Epidermal melanocyte (primary cell): ENCODE results near the gene ELF1.
"Not testable (repeated sequence)": the region's sequence is repeated elsewhere in the genome, so short reads cannot be mapped to it uniquely, and the experiment has no call there.

Source experiments
- DNase-seq: peaks from one replicate; pipeline ENCODE4 v3.0.0; 2011; ENCODE audit warnings: low spot score; ENCODE audit not compliant: insufficient read length

The ELF1 gene

DNA sequence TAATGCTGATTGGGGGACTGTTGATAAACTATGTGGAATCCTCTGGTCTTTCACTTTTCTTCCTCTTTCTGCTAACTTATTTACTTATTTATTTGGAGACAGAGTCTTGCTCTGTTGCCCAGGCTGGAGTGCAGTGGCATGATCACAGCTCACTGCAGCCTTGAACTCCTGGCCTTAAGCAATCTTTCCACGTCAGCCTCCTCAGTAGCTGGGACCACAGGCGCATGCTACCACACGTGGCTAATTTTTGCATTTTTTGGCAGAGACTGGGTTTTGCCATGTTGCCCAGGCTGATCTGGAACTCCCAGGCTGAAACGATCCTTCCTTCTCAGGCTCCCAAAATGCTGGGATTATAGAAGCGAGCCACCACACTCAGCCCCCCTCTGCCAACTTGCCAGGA, 77.5 kb downstream of the ELF1 start:
- DNase-seq, result no peak

DNA sequence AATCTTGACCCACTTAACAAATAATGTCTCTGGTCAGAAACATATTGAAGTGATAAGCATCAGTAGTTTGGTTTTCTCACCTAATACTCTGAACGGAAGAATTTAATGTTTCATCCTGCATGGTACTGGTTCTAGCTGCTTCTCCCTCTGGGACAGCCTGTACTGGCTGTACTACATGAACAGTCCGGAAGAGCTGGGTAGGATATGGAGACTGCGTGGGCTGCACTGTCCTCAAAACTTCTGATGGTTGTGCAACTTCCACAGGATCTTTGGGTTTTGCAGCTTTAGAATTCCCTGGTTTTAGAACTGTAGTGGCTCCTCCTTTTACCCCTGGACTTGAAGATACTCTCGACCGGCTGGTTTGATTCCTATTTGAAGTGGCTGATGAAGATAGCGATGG, 78.3 kb downstream of the ELF1 start:
- no peak for DNase-seq

DNA sequence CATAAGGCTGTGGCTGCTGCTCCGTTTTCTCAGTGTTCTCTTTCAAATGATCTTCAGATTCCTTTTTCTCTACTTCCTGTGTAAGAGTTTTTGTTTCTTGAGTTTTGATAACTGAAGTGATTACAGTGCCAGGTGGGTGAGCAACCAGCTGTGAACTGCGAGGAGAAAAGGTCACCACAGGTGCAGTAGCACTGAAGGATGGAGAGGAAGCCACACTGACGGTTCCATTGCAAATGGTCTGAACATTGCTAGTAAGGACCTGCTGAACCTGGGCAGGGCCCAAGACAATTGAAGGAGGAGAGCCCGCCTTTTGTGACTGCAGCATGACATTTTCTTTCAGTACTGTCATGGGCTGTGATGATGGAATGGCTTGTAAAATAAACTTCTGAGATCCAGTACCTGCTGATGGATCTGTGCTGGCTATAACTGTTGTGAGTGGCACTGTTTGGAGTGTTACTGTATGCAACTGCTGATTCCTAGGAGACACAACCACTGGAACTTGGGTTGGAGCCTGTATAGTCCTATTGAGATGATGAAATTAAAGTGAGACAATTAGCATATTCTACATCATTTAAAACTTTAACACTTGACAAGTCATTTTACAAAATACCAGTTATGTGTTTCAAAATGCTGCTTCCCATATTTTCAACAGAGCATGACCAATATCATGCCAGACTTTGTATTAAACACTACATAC, 85.5 kb downstream of the ELF1 start:
- DNase-seq, result no peak

DNA sequence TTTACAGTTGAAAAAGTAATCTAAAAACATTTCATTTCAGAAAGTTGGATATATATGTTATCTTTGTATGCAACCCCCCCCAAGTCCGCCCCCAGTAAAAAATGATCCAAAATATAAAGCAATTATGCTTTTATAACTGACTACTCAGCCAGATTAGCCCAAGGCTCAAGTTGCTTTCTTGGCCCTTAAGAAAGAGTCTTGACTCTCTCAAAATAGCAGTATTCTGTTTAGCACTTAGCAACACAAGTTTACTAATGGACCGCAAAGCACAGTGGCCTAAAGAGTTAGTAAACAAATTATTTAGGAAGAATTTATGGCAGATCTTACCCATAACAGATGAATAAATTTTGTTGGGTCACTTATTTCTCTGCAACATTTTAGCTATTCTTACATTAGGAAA, 86.9 kb downstream of the ELF1 start:
- DNase-seq, result no peak

DNA sequence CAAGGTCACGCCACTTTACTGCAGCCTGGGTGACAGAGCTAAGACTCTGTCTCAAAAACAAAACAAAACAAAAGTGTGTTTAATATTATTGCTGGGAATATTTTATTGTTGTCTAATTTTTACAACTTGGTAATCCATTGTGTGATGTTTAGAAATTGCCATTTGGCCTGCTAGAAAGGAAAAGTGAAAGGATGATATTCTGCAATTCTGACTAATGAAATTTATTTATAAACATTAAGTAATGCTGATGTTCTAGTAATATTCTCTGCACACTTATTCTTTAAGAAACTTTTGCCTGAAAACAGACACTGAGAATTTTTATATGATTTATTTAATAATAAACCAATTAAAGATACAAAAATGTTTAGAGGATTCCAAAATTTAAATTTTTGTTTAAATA, 87.4 kb downstream of the ELF1 start:
- DNase-seq, result no peak

DNA sequence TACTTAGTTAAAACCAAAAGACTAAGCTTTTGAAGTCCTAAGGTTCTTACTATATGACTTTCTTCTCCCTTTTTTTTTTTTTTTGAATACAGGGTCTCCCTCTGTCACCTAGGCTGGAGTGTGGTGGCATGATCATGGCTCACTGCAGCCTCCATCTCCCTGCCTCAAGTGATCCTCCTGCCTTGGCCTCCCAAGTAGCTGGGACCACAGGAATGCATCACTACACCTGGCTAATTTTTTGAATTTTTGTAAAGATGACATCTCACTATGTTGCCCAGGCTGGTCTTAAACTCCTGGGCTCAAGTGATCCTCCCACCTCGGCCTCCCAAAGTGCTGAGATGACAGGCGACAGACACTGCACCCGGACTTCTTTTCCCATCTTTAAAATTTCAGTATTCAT, 89.2 kb downstream of the ELF1 start:
- not testable (repeated sequence) for DNase-seq

DNA sequence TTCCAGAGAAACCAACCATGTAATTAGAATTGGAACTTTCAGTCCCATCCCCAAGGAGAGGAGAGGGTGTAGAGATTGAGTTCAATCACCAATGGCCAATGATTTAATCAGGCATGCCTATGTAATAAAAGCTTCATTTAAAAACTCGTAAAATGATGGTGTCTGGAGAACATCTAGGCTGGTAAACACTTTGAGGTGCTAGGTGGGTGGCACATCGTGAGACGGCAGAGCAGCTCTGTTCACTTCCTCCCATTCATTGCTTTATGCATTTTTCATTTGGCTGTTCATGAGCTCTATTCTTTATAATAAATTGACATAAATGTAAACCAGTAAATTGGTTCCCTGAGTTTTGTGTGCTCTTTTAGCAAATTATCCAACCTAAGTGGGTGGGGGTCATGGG, 90.1 kb downstream of the ELF1 start:
- DNase-seq, result no peak

DNA sequence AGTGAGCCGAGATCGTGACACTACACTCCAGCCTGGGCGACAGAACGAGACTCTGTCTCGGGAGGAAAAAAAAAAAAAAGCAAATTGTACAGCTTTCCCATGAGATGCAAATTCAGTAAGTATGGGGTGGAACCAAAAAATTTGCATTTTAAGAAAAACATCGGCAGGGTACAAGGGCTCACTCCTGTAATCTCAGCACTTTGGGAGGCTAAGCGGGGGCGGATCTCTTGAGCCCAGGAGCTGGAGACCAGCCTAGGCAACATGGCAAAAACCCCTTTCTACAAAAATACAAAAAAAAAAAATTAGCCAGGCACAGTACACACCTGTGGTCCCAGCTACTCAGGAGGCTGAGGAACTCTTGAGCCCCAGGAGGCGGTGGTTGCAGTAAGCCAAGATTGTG, 91.2 kb downstream of the ELF1 start:
- DNase-seq, result no peak

DNA sequence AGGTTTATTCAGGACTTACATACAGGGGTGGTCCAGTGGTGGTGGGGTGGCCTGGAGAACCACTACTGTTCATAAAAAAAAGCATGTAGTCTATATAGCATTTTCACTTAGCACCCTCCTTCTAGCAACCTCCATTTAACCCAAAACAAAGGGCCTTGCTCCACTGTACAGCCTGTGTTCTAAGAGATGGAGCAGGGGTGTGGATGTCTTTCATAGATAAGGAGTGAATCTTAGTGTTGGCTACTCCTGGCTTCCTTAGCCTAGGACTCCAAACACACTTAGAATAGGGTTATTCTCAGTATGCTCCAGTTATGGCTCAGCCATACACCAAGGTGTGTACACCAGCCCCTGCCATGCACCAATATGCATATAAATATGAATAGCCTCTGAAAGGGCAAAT, 95.2 kb downstream of the ELF1 start:
- no peak for DNase-seq

DNA sequence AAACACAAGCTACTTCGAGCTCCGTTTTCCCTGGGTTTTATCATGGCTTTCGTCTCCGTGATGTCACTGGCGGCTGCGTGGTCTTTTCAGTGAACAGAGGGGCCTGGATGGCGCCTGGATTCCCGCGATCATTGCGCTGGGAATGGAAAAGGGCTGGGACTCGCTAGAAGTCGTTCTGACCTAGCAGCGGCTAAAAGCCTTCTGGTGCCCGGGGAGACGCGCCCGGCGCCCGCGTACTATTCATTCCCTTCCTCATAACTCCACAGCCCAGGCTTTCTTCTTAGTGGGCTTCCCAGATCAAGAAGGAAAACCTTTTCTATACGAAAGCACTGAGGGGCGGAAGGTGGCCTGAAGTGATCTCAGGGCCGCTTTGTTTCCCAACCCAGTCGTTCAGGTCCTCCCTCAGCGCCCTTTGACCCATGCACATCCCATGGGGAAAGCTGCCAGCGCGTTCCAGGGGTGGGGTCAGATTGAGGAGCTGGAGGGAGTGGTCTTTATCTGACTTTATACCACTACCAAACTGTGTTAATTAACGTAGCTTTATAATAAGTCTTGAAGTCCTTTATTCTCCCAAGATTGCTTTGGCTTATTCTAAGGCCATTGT, 96.6 kb downstream of the ELF1 start:
- no peak for DNase-seq

DNA sequence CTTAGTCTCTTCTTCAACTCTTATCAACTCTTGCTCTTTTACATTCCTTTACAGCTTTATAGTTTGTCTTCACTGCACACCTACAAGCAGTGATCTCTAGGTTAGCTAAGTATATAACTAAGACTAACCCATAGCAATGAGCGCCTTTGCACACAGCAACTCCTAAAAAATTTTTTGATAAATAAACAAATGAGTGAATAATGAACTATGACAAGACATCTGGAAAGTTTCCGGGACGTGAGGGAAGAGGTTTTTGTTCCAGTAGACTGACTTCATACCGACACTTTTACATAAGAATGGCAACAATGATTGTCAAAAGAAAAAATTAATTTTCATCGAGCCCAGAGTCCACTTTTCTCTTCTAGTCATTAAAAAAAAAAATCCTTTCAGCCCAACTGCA, 98.3 kb downstream of the ELF1 start:
- no peak for DNase-seq

DNA sequence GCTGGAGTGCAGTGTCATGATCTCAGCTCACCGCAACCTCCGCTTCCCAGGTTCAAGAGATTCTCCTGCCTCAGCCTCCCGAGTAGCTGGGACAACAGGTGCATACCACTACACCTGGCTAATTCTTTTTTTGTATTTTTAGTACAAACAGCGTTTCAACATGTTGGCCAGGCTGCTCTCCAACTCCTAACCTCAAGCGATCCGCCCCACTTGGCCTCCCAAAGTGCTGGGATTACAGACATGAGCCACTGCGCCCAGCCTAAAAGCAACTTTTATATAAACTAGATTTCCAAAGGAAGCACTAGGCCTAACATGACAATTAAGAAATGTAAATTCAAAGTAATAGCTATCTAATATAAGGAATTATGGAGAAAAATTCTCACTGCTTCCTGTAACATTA, 99.2 kb downstream of the ELF1 start:
- not testable (repeated sequence) for DNase-seq

DNA sequence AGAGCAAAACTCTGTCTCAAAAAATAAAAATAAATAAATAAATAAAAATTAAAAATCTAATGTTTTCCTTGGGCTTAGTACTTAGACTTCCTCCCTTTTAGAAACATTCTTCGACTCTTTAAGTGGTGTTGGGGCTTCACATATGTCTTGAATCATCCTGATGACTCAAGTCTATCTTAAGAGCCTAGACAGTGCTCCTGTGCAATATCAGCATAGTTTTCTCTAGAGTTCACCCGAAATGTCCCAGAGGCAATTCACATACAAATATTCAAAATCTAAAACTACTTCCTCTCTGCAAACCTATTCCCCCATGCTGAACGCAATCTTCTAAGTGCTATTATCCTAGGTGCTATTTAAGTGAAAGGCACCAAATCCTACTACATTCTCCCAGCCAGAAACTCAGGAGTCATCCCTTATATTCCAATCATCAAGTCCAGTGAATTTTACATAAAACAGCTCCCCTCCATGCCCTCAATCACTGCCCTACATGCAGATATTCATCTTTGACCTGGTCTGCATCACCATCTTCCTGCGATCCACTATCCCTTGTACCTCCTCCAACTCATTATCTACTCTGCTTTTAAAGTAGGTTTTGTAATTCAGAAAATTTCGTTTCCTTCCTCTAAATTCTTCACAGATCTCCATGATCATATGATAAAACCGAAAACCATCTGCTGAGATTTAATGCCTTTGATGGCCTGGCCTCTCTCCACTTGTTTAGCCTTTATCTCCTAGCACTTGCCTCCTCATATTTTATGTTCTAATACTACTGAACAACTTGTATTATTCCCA, 102.7 kb downstream of the ELF1 start:
- no peak for DNase-seq

DNA sequence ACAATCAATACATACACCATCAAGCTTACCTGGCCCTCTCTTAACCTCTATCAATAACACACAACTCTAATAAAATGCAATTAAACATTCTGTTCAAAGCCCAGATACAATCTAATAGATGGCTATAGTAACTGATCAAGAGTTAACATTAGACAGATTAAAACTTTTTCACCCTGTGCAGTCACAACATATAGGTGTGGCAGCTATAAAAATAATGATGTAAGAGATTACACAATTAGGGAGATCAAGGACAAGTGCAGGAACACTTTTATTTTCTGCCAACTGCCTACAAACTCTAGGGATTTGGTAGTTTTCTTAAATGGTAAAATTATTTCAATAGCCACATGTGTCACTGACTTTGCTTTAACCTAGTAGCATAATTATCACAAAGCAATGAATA, 104.3 kb downstream of the ELF1 start:
- DNase-seq, result not testable (repeated sequence)

DNA sequence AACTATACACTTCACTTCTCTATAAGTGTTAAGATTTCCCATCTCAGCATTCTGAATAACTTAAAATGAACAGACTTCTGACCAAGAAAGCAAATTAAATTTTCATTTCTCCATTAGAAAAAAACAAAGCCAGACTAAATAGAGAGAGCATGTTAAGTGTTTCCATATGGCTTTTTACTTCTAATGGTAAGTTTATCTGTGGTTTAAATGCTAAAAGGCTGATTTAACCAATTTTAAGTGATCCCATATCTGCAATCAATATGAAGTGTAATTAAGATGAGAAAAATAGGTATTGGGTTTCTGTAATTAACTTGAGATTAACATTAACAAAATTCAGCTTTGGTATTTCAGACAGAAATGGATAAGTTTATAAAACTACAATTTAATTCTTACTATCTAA, 107.8 kb downstream of the ELF1 start:
- no peak for DNase-seq

DNA sequence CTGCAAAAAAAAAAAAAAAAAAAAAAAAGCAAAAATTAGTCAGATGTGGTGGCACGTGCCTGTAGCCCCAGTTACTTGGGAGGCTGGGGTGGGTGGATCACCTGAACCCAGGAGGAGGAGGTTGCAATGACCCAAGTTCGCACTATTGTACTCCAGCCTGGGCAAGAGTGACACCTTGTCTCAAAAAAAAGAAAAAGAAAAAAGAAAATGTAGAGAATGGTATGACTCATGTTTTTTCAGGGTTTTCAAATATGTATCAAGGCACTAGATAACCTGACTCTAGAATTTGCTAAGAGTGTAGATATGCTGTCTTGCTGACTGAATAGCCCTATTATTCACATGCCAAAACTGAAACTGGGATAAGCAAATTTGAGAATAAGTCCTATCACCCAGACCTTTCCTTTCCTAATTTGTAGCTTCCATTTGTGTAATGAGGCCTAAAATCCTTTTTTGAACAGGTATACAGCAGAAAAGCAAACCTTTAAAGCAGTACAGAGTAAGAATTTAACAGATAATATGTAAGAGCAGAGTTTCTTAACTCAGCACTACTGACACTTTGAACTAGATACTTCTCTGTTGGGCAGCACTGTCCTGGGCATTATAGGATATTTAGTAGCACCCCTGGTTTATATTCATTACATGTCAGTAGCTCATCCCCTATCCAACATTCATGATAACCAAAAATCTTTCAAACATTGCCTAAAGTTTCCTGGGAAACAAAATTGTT, 108.6 kb downstream of the ELF1 start:
- no peak for DNase-seq

DNA sequence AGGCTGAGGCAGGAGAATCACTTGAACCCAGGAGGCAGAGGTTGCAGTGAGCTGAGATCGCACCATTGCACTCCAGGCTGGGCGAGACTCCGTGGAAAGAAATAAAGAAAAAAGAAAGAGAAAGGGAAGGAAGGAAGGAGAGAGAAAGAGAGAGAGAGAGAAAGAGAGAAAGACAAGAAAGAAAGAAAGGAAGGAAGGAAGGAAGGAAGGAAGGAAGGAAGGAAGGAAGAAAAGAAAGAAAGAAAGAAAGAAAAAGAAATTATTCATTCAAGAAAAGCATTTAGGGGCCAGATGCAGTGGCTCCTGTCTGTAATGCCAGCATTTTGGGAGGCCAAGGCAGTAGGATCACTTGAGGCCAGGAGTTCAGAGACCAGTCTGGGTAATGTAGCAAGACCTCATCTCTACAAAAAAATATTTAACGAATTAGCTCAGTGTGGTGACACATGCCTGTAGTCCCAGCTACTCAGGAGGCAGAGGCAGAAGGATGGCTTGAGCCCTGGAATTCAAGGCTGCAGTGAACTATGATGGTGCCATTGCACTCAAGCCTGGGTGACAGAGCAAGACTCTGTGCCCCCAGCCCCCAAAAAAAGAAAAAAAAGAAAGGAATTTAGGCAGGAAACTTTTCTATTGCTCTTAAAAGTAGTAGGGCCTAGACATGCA, 109.4 kb downstream of the ELF1 start:
- not testable (repeated sequence) for DNase-seq

DNA sequence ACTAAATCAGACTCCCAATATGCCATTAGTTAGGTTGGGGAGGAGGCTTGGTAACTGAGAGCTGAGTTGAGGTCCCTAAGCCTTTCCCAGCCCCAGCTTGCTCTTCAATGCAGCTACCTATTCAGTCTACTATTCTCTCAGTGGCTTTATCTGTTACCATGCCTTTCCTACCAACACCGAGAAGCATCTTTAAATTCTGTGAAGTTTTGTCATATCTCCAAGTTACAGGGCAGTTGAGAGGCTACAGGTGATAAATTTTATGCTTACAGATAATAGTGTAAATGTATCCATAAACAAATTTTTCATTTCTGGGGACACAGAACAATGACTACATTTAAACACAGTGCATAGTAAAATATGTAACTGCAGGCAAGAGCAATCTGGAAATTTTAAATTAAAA, 110.6 kb downstream of the ELF1 start:
- no peak for DNase-seq

DNA sequence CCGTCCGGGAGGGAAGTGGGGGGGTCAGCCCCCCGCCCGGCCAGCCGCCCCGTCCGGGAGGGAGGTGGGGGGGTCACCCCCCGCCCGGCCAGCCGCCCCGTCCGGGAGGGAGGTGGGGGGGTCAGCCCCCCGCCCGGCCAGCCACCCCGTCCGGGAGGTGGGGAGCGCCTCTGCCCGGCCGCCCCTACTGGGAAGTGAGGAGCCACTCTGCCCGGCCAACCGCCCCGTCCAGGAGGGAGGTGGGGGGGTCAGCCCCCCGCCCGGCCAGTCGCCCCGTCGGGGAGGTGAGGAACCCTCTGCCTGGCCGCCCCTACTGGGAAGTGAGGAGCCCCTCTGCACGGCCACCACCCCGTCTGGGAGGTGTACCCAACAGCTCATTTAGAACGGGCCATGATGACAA, 118.1 kb downstream of the ELF1 start:
- not testable (repeated sequence) for DNase-seq

DNA sequence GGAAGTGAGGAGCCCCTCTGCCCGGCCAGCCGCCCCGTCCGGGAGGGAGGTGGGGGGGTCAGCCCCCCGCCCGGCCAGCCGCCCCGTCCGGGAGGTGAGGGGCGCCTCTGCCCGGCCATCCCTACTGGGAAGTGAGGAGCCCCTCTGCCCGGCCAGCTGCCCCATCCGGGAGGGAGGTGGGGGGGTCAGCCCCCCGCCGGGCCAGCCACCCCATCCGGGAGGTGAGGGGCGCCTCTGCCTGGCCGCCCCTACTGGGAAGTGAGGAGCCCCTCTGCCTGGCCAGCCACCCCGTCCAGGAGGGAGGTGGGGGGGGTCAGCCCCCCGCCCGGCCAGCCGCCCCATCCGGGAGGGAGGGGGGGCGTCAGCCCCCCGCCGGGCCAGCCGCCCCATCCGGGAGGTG, 118.5 kb downstream of the ELF1 start:
- not testable (repeated sequence) for DNase-seq

DNA sequence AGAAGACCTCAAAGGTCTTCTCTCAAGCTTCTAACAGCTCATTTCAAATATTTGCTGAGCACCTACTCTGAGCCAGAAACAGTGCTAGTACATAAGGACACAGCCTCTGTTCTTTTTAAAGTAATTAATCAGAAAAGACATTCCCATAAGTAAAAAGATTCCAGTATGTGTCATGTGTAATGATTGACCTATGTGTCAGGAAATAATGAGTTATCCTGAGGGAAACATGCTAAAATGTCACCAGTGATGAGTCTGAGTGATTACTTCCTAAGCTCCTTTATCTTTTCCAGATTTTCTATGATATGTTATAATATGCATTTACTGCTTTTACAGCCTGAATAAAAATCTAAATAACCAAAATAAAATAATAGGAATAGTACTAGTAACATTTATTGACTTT, 122.1 kb downstream of the ELF1 start:
- no peak for DNase-seq
